Measurements from ENCODE around the gene STXBP4. TPM values are rescaled to one million over a fixed set of nuclear protein-coding genes. Genes with fewer than 3 reads are reported as not detected.

The STXBP4 gene
- total RNA-seq, 1 experiment from 2014 or later: 13.6 TPM

GRCh38 chr17:55152236-55152635 lies 183.7 kb downstream of the STXBP4 start:
- TF ChIP-seq CEBPB (IDR thresholded peaks at IDR 0.05; ENCODE audit: low read depth): no peak
- TF ChIP-seq ZNF274 (IDR thresholded peaks at IDR 0.05; ENCODE audit: low read depth, low read length): no peak
- Histone ChIP-seq H3K9me3 (ENCODE audit: control insufficient read depth in 1 of 2, insufficient read depth in 1 of 2, low read depth in 1 of 2, low read length in 2 of 2) (no peaks in the 10 kb centered on the region), H3K4me1 (ENCODE audit: control insufficient read depth in 1 of 2, insufficient read depth in 2 of 2, low read length in 2 of 2) (peaks cover 12 to 16% of the 10 kb centered on the region in 2 experiments), H3K27me3 (ENCODE audit: insufficient read depth, low read length) (no peaks in the 10 kb centered on the region), H3K79me2 (ENCODE audit: insufficient read depth, low read length) (no peaks in the 10 kb centered on the region), H3K4me2 (ENCODE audit: low read length) (no peak overlapping the region), H3K9ac (ENCODE audit: low read length) (no peak overlapping the region), H3K4me3 (replicated peaks in 1 of 2; ENCODE audit: low read depth in 1 of 2, low read length in 2 of 2) (no peak overlapping the region), H3K36me3 (ENCODE audit: control insufficient read depth in 1 of 2, insufficient read depth in 2 of 2, low read length in 2 of 2) (no peaks in the 10 kb centered on the region), H3K9me2 (ENCODE audit: insufficient read depth) (no peaks in the 10 kb centered on the region), H3K27ac (ENCODE audit: low read depth, low read length) (no peak overlapping the region), H4K20me1 (ENCODE audit: insufficient read depth) (no peaks in the 10 kb centered on the region), H2AFZ (ENCODE audit: low read depth, low read length, poor library complexity, severe bottlenecking) (no peak overlapping the region)
- no peak for DNase-seq (ENCODE audit: low read depth, low spot score)
- RAD21 ChIA-PET (ENCODE audit: low non-redundant PET in 1 of 2, low total read pairs in 2 of 2, uncharacterized antibody in 2 of 2, unreplicated experiment in 2 of 2): no interaction called here
- CTCF ChIA-PET: no interaction called here
- POLR2A ChIA-PET: no interaction called here
- BruUV-seq (replicated peaks): no TSS peak
- ATAC-seq: no peak
- intact Hi-C loops (cut with micrococcal nuclease): no loop called here

GRCh38 chr17:55154101-55154500 lies 185.5 kb downstream of the STXBP4 start:
- CTCF ChIA-PET: no interaction called here
- no peaks in the 10 kb centered on the region for H3K36me3 ChIP-seq (ENCODE audit: control insufficient read depth in 1 of 2, insufficient read depth in 2 of 2, low read length in 2 of 2)
- no peaks in the 10 kb centered on the region for H4K20me1 ChIP-seq (ENCODE audit: insufficient read depth)
- TF ChIP-seq SRF (IDR thresholded peaks at IDR 0.05; ENCODE audit: low read depth) (no peak), EZH2 (IDR thresholded peaks at IDR 0.05) (no peak), RAD21 (IDR thresholded peaks at IDR 0.05; ENCODE audit: low read depth) (no peak), POLR2A (IDR thresholded peaks at IDR 0.05; ENCODE audit: borderline replicate concordance, extremely low read depth, insufficient read depth, insufficient read length) (no peak), JUND (IDR thresholded peaks at IDR 0.05) (no peak), SP1 (IDR thresholded peaks at IDR 0.05; ENCODE audit: low read depth) (no peak), ZFX (IDR thresholded peaks at IDR 0.05) (no peak)
- intact Hi-C loops (cut with micrococcal nuclease): no loop called here
- H3K9me3 ChIP-seq (ENCODE audit: control insufficient read depth in 1 of 2, insufficient read depth in 1 of 2, low read depth in 1 of 2, low read length in 2 of 2): no peaks in the 10 kb centered on the region
- H3K79me2 ChIP-seq (ENCODE audit: insufficient read depth, low read length): no peaks in the 10 kb centered on the region
- POLR2A ChIA-PET: no interaction called here
- BruUV-seq (replicated peaks): no TSS peak
- ATAC-seq (no peak), DNase-seq (ENCODE audit: low read depth, low spot score) (no peak)
- RAD21 ChIA-PET (ENCODE audit: low non-redundant PET in 1 of 2, low total read pairs in 2 of 2, uncharacterized antibody in 2 of 2, unreplicated experiment in 2 of 2): no interaction called here
- H3K27me3 ChIP-seq (ENCODE audit: insufficient read depth, low read length): no peaks in the 10 kb centered on the region
- H3K27ac ChIP-seq (ENCODE audit: low read depth, low read length): no peak overlapping the region
- no peak overlapping the region for H3K4me2 ChIP-seq (ENCODE audit: low read length)
- no peak overlapping the region for H2AFZ ChIP-seq (ENCODE audit: low read depth, low read length, poor library complexity, severe bottlenecking)
- H3K9ac ChIP-seq (ENCODE audit: low read length): no peak overlapping the region
- peaks cover 20 to 32% of the 10 kb centered on the region in 2 experiments for H3K4me1 ChIP-seq (ENCODE audit: control insufficient read depth in 1 of 2, insufficient read depth in 2 of 2, low read length in 2 of 2)
- H3K4me3 ChIP-seq (replicated peaks in 1 of 2; ENCODE audit: low read depth in 1 of 2, low read length in 2 of 2): no peak overlapping the region
- no peaks in the 10 kb centered on the region for H3K9me2 ChIP-seq (ENCODE audit: insufficient read depth)
